Posterior vena cava (tissue), 2 donors: ENCODE results near the gene PLP1. TPM values are rescaled to one million over a fixed set of nuclear protein-coding genes. Genes with fewer than 3 reads are reported as not detected.
"Not testable (repeated sequence)": the region's sequence is repeated elsewhere in the genome, so short reads cannot be mapped to it uniquely, and the experiment has no call there.

Source experiments
- DNase-seq: peaks from one replicate; pipeline ENCODE4 v3.0.0-alpha.2; 2020; ENCODE audit warnings: low spot score
- intact Hi-C, 2 donors: fragments of 100-400 bp; cut with DNase I; formaldehyde crosslinking; loops; one replicate each; pipeline versions ENCODE4 v1.14.1 to v1.14.2; 2022 to 2023
- long read RNA-seq, 2 donors: library from polyadenylated mRNA; unstranded; transcript quantifications; one replicate each; pipeline ENCODE4 v2.0.0, GENCODE V29; 2020 to 2021
- total RNA-seq, 2 donors: library from RNA; stranded (reverse); fragmentation: NEBNext Ultra II Directional; extraction: Animal tissue kit (Norgen Biotek cat#: 25700); gene quantifications; one replicate each; pipeline ENCODE4 v1.2.1, GENCODE V29; 2021
- donor health status: DM: yes; HTN: yes; CAD: no.
- donor health status: DM: yes; HTN: yes; CAD: no.

The PLP1 gene, protein sequence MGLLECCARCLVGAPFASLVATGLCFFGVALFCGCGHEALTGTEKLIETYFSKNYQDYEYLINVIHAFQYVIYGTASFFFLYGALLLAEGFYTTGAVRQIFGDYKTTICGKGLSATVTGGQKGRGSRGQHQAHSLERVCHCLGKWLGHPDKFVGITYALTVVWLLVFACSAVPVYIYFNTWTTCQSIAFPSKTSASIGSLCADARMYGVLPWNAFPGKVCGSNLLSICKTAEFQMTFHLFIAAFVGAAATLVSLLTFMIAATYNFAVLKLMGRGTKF
- total RNA-seq: 1 to 10 TPM; 3.6 to 5.0 TPM
- long read RNA-seq, donor 1, partial matches to known transcripts: 0 of 3 reads
- long read RNA-seq, donor 1, other reads (novel, unspliced or antisense): 2 of 3 reads
- long read RNA-seq, donor 2, partial matches to known transcripts: 2 of 3 reads
- long read RNA-seq, donor 2, other reads (novel, unspliced or antisense): 0 of 3 reads

- no peak for DNase-seq
- intact Hi-C loops: no loop called here
Measured at GRCh38 chrX:103776546-103776945, at the start of gene PLP1. Gene PLP1 (plus strand): TSS chrX:103776840. CDS start chrX:103776996, 156 bp downstream.

DNA sequence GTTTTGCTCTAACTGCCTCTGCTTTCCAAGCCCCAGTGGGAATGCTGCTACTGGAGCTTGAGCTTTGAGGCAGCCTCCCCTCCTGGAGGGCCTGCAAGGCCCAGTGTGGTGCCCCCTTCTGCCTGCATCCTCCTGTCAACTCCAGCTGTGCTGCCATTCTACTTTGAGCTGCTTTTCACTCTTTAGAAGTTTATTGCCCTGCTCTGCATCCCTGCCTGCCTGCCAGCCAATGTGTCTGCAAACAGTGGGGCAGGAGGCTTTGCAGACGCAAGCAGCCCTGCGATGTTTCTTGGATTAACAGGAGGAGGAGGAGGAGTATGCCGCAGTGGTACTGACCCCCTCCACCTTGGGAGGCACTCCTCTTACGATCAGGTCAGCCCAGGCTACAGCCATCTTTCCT, 49.5 kb upstream of the PLP1 start:
- DNase-seq: no peak
- intact Hi-C loops: no loop called here

GRCh38 chrX:103729015-103729414, 47.6 kb upstream of the PLP1 start:
- no peak for DNase-seq
- intact Hi-C loops: no loop called here

GRCh38 chrX:103730147-103730795, 46.4 kb upstream of the PLP1 start:
- intact Hi-C loops: no loop called here
- DNase-seq: no peak

GRCh38 chrX:103730796-103731493, 45.7 kb upstream of the PLP1 start:
- intact Hi-C loops: no loop called here
- DNase-seq: no peak

GRCh38 chrX:103733017-103733416, 43.6 kb upstream of the PLP1 start:
- peak; percentile 0 for DNase-seq
- intact Hi-C loops: no loop called here

DNA sequence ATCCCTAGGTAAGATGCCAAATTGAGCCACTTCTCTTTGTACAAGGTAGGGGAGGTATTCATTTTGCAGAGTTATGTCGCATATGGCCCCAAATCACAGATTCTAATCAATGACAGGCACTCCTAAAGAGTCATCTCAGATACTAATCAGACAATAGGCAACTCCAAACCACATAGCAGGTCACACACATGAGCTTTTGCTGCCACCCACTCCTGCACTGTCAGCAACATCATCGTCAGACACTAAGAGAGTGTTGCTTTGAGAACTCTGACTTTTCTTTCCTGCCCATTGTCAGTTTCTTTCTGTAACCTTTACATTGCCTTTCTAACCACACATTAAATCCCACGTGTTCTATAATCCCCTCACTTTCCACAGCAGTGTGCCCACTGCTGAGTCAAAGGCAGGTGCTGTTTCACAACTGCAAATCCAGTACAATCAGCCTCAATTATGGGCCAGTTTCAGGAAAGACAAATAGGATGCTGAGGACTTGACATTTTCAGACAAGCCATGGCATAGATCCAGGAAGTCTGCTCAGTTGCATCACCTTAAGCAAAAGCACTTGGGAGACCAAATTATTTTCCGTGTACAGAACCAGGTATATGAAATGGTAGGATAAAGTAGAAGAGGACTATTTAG, 42.4 kb upstream of the PLP1 start:
- DNase-seq: peak; percentile 3
- intact Hi-C loops: no loop called here

- DNase-seq: no peak
- intact Hi-C loops: no loop called here
Measured at GRCh38 chrX:103737696-103738095, 38.9 kb upstream of the PLP1 start.

GRCh38 chrX:103739421-103739820, 37.2 kb upstream of the PLP1 start:
- no peak for DNase-seq
- intact Hi-C loops: no loop called here

DNA sequence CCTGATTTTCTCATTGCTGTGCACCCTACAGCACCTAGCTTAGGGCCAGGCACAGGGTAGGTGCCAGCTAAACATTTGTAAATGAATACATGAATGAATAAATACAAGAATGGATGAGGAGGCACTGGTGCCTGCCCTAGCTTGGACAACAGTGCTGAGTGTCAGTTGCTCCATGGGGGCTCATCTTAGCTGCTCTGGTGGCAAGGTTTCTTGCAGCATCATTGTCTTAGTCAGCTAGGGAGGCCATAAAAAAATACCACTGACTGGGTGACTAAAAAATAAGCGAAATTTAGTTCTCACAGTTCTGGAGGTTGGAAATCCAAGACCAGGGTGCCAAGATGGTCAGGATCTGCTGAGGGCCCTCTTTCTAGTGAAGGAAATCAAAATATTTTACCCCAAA, 34.8 kb upstream of the PLP1 start:
- DNase-seq: no peak
- intact Hi-C loops: no loop called here

DNA sequence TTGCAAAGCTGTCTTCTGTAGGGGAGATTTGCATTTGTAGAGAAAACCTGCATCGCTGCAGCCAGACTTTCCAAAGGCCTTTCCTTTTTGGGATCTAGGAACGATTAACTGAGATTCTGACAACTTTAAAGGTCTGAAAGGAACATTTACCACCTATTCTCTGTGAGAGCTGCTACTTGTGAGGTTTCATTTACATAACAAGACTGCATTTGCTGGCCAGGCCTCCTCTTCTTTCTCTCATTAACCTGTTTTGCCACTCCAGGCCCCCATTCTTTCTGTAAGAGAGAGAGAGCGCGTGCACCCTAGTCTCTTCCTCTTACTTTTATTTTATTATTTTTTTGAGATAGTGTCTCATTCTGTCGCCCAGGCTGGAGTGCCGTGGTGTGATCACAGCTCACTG, 34.3 kb upstream of the PLP1 start:
- intact Hi-C loops: no loop called here
- DNase-seq: no peak

GRCh38 chrX:103747163-103747562, 29.5 kb upstream of the PLP1 start:
- intact Hi-C loops: no loop called here
- DNase-seq: peak; percentile 0

DNA sequence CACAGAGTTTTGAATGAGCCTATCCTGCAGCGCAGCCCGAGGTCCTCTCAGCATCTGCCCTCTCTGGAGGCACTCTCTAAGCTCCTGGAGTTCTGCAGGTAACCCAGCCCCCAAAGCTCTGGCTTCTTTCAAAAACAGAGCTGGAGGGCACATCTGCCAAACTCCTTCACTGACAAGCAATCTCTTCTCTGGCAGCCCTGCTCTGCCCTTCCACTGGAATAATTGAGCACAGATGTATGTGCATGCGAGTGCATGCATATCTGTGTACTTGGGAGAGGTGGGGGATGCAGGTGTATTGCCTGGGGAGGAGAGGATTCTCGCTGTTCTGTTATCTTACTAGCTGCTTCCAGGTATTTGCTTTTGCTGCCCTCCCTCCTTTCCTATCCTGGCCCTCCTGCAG, 22.2 kb upstream of the PLP1 start:
- no peak for DNase-seq
- intact Hi-C loops: no loop called here

DNA sequence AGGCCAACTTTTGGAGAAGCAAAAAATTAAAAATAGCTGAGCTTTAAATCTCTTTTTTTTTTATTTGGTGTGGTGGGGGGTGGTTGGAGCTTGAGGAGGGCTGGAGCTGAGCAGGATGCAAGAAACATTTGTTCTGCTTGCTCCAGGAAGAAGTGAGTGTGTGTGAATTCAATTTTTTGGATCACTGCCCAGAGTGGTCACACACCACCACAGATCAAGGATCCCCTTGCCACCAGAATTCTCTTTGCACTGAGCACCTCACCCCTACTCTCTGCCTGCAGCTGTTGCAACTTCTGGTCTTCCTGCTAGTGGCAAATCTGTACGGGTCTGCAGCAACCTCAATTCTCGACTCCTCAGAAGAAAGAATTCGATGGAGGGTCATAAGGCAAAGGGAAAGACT, 19.9 kb upstream of the PLP1 start:
- no peak for DNase-seq
- intact Hi-C loops: no loop called here

DNA sequence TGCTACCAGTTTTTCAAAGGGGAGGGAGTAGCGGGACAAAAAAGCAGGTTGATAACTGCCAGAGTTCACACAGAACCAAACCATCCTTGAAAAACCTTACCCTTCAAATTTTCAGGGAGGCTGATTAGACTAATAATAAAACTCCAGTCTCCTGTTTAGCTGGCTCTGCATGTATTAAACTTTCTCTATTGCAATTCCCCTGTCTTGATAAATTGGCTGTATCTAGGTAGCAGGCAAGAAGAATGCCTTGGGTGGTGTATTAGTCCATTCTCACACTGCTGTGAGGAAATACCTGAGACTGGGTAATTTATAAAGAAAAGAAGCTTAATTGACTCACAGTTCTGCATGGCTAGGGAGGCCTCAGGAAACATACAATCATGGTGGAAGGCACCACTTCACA, 18.1 kb upstream of the PLP1 start:
- DNase-seq: no peak
- intact Hi-C loops: no loop called here

GRCh38 chrX:103763541-103763940, 13.1 kb upstream of the PLP1 start:
- intact Hi-C loops, DNase-seq: not testable (repeated sequence)

DNA sequence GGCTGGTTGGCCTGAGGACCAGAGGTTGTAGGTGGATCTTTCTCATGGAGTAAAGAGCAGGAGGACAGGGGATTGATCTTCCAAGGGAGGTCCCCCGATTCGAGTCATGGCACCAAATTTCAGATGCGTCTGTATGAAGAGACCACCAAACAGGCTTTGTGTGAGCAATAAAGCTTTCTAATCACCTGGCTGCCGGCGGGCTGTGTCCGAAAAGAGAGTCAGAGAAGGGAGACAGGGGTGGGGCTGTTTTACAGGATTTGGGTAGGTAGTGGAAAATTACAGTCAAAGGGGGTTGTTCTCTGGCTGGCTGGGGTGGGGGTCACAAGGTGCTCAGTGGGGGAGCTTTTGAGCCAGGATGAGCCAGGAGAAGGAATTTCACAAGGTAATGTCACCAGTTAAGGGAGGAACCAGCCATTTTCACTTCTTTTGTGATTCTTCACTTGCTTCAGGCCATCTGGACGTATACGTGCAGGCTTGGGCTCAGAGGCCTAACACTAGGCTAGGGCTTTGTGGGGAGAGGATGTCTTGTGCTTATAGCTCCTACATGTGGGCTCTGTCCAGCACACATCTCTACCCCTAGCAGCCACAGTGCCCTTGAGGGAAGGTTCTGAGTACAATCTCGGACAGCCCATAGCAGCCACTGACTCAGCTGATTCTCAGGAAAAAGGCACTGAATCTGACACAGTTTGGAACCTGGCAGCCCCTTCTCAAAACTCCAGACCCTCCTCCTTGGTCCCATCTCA, 9.7 kb upstream of the PLP1 start:
- DNase-seq, intact Hi-C loops: not testable (repeated sequence)

DNA sequence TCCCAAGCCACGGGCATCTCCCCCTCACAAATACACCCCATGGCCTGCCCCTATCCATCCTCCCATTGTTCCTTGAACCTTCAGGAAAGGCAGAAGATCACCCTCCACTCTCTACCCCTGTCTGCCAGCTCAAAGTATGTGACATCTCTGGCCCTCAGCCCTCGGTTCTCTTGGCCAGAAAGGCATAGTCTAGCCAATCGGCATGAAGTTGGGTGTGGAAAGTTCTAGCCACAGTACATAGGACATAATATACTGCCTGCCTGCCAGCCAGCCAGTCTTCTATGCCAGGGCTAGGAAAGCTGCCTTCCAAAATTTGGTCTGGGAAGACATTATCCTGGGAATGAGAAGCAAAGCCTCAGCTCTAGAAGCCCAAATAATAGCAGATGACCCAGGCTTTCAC, 3.2 kb upstream of the PLP1 start:
- no peak for DNase-seq
- intact Hi-C loops: no loop called here

GRCh38 chrX:103774070-103774642, 2.5 kb upstream of the PLP1 start:
- no peak for DNase-seq
- intact Hi-C loops: no loop called here
